GM10847 (cell line): ENCODE data around the gene CUTA.

Experiments used
- POLR2A ChIP-seq: IDR thresholded peaks from 2 replicates; pipeline ENCODE4 v1.6.1; 2011; ENCODE audit not compliant: insufficient read length; ENCODE audit errors: extremely low read depth

CUTA gene

GRCh38 chr6:33443619-33444504 lies 26.0 kb upstream of the CUTA start:
- TF ChIP-seq POLR2A = no peak

DNA sequence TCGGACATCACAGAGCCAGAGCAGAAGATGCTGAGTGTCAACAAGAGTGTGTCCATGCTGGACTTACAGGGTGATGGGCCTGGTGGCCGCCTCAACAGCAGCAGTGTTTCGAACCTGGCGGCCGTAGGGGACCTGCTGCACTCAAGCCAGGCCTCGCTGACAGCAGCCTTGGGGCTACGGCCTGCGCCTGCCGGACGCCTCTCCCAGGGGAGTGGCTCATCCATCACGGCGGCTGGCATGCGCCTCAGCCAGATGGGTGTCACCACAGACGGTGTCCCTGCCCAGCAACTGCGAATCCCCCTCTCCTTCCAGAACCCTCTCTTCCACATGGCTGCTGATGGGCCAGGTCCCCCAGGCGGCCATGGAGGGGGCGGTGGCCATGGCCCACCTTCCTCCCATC lies 25.1 kb upstream of the CUTA start:
- no peak for TF ChIP-seq POLR2A

GRCh38 chr6:33442283-33442682 lies 24.4 kb upstream of the CUTA start:
- no peak for TF ChIP-seq POLR2A

GRCh38 chr6:33441457-33441856 lies 23.6 kb upstream of the CUTA start:
- TF ChIP-seq POLR2A = no peak

DNA sequence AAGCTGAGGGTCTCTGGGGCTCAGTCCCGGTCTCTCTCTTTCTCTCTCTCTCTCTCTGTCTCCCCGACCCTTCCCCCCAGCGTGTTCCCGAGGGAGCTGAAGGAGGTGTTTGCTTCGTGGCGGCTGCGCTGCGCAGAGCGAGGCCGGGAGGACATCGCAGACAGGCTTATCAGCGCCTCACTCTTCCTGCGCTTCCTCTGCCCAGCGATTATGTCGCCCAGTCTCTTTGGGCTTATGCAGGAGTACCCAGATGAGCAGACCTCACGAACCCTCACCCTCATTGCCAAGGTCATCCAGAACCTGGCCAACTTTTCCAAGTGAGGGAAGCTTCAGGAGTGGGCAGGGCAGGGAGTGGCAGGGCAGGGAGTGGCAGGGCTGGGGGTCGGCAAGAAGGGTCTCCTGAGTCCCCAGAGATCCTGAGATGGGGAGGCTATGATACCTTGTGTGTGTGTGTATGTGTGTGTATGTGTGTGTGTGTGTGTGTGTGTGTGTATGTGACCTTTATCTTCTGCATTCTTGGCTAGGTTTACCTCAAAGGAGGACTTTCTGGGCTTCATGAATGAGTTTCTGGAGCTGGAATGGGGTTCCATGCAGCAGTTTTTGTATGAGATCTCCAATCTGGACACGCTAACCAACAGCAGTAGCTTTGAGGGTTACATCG lies 22.9 kb upstream of the CUTA start:
- no peak for TF ChIP-seq POLR2A

DNA sequence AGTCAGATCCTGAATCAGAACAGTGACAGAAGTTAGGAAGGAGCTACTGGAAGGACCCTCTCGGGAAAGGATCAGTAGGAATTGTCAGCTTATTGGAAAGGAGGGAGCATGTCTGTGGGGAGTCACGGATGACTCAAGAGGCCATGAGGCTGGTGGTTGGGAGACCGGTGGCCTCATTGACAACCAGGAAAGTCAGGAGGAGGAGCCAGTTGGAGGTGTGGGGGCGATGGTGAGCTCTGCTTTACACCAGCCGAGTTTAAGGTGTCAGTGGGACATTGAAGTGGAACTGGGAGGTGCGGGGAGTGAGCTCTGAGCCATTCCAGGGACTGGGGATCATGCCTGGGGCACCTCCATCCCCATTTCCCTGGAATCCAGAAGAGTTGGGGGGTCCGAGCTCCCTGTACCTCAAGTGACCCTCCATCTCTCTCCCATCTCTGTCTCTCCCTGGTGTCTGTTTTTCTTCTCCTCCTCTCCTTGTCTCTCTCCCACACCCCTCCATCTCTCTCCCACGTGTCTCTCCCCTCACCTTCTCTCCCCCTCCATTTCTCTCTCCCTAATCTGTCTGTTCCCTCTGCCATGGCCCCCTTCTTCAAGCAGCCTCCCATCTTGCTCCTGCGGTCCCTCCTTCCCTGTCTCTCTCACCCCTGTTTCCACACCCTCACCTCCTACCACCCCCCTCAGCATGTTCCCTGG lies 22.2 kb upstream of the CUTA start:
- TF ChIP-seq POLR2A = no peak

- no peak for TF ChIP-seq POLR2A
These were observed 21.2 kb upstream of the CUTA start for GRCh38 chr6:33438978-33439594.

- TF ChIP-seq POLR2A = no peak
These were observed 19.8 kb upstream of the CUTA start for GRCh38 chr6:33437666-33438065.

GRCh38 chr6:33434961-33435360 lies 17.1 kb upstream of the CUTA start:
- no peak for TF ChIP-seq POLR2A

GRCh38 chr6:33433544-33434191 lies 15.8 kb upstream of the CUTA start:
- no peak for TF ChIP-seq POLR2A

GRCh38 chr6:33433001-33433543 lies 15.2 kb upstream of the CUTA start:
- no peak for TF ChIP-seq POLR2A

- no peak for TF ChIP-seq POLR2A
These were observed 14.6 kb upstream of the CUTA start for GRCh38 chr6:33432546-33432945.

DNA sequence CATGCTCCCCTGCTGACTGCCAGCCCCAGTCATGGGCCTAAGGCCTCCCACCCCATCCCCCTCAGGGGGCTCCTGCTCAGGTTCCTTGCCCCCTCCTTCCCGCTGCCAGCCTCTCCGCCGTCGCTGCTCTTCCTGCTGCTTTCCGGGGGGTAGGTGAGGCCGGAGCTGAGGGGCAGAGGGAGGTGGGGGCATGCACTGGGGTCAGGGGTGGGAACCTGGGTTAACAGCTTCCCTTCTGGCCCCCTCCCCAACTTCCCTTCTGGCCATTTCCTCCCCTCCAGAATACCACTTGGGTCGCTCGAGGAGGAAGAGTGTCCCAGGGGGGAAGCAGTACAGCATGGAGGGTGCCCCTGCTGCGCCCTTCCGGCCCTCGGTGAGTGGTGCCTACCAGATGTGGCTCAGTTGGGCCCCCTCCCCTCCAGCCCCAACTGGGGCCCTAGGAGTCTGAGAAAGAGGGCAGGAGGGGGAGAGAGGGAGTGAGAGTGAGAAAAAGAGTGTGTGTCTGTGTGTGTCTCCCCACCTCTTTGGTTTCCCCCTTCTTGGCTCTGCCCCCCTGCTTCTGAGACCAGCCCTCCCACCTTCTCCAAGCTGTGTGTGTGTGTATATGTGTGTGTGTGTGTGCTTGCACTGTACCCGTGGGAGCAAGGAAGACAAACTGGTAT lies 14.1 kb upstream of the CUTA start:
- no peak for TF ChIP-seq POLR2A
